HG03280 (cell line): ENCODE results near the gene UQCR11.
A peak's percentile ranks its signal among the peaks of the same experiment; 100 is the strongest.
"Not testable (repeated sequence)": the region's sequence is repeated elsewhere in the genome, so short reads cannot be mapped to it uniquely, and the experiment has no call there.

Source experiments
- ATAC-seq: cut with Tn5 transposase; IDR thresholded peaks from one replicate; pipeline ENCODE4 v1.9.1; 2021; ENCODE audit warnings: mild to moderate bottlenecking, moderate library complexity; ENCODE audit not compliant: unreplicated experiment

UQCR11 gene

DNA sequence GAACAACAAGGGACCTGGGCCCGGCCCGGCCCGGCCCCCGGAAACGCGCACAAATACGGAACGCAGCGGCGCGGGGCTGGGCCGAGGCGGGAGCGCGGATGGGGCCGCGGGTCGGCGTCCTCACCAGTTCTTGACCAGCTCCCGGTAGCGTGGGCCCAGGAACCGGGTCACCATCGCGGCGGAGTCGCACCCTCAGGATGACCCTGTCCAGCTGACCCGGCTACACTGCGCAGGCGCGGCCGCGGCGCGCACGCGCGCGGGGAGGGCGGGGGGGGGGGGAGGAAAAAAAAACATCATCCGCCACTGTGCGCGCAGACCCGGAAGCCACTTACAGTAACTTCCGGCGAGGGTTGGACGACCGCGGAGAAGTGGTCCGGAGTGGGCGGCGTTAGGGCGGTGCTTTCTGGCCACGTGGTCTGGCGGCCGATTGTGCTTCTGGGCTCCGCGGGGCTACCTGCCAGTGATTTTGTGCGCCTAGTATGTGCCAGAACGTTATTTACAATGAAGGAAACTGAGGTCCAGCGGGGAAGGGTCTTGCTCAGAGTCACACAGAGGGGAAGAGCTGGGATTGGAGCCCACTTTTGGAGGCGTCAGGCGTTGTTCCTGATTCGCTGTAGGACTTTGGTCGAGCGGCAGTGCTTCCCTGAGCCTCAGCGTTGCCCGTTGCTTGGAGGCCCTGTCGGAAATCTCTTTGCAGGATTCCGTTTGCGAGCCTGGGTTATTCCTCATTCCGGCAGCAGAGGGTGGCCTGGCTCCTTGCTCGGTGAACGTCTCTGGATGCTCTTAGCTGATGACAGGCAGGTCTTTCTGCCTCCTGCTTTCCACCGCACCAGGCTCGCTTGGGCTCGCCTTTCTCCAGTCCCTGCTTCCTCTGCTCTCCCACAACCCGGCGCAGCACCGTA, at the start of gene UQCR11:
Gene UQCR11, minus strand, starts transcription at position 227 of the 902 bp plus-strand sequence. Its CDS starts 53 bp downstream, at position 174.
- peak; percentile 89 for ATAC-seq

DNA sequence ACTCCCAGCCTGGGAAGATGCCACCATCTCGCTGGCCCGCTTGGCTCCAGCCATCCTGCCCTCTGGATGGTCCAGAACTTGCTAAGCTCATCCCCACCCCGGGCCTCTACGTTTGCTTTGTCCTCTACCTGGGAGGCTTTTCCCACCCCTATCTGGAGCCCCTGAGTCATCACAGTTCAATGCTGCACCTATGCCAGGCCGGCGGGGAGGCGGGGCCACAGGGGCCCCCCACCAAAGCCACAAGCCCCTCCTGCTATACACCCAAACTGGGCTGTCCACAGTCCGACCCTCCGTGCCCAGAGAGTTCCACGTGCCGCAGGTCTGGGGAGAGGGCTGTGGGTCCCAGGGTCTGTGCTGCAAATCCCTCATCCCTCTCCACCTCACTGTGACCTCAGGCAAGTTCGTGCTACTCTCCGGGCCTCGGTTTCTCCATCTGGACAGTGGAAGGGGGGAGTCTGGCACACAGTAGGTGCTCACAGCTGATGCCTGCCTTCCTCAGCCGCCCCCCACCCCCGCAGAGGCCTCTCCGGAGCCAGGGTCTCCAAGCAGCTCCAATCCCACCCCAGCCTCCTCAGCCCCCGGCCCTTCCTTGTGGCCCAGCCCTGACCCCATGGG, 49.0 kb upstream of the UQCR11 start:
- ATAC-seq: no peak

DNA sequence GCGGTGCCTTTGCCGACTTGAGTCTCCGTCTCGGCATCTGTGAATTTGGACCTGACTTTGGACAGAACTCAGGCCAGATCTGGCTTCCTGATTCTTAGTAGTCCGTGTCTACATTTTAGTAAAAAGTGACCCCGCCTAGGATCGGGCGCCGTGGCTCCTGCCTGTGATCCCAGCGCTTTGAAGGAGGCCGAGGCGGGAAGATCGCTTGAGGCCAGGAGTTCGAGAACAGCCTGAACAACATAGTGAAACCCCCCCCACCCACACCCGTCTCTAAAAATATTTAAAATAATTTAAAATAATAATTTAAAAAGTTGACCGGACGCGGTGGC, 48.0 kb upstream of the UQCR11 start:
- ATAC-seq: no peak

DNA sequence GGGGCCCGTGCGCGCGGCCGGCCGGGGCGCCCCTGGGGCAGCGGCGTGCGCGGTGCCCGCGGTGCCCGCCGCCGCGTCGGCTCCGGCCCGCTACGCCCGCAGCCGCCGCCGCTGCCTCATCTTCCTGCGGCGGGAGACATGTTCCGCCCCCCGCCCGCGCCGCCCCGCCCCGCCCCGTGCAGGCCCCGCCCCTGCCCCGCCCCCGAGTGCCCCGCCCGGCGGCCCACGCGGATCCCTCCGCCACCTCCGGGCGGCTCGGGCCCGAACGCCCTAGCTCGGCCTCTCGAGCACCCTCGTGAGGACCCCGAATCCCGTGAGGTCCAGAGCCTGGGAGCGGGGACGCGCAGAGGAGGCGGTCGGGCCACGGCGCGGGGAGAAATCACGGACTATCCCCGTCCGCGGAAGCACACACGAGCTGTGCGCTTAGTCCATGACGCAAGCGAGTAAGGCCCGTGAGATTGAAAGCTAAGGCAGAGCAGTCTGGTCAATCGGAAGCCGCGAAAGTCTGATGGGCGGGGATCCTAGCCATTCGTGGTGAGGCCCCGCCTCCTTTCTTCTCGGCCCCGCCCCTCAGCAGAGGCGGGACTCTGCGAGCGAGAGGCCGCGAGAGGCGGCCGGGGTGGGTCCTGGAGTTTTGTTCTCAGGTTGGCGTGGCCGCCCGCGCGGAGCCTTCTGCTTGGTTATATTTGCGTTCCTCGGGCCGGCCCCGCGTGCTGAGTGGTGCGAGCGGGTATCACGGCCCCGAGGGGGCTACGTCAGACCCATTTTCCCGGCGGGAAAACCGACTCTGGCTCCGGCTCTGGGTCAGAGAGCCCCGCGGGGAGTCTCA, 47.4 kb upstream of the UQCR11 start, which contains the start of gene TCF3:
Gene TCF3, minus strand, starts transcription at position 145 of the 829 bp plus-strand sequence. CDS start 2,367 bp downstream, outside the sequence.
- ATAC-seq: peak; percentile 76

DNA sequence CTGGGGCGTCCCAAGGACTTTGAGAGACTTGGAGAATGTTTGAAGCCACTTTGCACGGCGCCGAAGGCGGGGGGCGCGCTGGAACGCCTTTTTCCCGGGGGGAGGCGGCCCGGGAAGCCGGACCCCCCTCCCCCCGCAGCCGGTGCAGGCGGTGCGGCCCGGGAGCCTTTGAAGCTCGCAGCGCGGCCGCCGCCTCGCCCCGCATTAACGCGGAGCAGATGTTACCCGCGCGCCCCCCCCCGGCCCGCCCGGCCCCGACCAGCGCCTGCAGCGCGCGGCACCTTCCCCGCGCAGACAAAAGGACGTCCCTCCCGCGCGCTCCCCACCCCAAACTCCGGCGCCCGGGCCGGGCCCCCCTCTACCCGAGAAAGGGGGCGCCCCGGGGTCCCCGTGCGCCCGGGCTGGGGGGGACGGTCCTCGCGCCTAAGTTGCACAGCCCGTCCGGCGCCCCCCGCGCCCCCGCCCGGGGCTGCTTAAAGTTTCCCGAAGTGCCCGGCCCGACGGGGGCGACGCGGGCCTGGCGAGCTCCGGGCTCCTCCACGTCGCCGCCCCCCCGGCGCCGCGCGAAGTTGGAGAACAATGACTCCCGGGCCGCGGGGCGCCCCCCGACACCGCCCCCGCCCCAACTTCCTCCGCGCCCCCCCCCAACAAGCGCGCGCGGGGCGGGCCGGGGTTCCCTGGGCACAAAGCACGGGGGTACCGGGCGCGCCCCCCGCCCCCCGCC, 46.5 kb upstream of the UQCR11 start:
- peak; percentile 6 for ATAC-seq

DNA sequence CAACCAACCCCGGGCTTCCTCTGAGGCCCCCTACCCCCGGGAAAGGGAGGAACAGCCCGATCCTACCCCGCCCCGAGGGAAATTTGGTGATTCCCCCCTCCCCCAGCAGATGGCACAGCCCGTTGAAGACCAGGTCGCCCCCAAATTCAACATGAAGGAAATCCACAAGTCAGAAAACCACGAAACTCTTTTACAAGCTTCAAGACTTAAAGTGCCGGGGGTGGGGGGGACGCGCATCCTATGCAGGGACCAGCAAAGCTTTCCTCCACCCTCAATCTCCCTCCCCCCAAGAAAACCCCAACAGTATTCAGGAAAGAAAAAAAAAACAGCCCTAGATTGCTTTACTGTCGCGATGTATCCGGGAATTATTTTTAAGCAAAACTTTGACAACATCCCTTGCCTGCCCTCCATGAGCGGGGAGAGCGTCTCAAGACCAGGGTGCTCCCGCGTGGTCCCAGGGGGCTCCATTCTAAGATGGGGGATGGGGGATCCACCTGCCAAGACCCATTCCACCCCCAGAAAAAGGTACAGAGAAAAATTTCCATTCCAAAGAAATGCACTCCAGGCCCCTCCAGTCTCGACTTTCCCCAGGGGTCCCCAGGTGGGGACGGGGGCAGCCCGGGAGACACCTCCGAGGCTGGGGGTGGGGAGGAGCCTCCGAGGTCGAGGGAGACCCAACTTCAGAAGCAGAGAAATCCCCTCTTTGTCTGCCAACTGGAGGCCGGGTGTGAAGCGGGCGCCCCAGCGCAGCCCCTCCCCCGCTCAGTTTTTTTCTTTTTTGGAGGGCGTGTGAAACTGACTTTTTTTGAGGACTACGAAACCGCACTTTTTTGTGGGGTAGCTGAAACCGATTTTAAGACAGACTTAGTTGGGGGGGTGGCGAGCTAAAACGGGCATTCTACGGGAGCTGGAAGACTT, 45.6 kb upstream of the UQCR11 start:
- no peak for ATAC-seq

DNA sequence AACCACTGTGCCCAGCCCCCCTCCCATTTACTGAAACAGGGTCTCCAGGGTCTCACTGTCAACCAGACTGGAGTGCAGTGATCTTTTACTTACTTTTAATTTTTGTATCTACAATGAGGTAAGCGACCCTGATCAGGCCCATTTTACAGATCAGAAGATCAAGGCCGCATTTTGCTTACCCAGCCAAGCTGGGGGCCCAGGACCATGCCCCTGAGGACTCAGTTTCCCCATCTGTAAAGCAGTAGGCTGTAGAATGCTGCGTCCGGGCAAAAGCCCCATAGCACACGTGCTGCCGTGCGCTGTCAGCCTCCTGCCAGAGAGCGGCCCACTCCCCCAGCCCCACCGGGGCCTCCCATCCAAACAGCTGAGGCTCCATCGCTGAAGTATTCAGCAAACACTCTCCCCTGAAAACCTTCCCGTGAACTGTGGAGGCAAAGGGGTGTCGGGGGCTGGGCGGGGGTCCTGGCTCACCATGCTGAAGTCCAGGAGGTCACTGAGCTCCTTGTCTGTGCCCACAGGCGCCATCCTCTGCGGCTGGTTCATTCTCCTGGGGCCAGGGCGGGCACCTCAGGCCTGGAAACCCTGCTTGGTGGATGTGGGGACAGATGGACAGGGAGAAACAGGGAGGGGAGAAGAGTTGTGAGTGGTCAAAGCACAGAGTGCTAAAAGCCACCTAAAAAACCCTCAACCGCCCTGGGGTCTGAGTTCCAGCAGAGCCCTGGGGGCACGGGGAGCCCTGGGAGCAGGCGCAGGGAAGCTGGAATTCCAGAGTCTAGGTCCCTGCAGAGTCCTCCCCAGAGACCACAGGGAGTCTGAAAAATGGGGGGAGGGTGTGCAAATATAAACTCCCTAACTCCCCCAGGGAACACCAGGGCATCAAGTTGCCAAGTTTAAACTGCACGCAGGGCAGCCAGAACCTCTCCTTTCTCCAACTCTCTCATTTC, 44.7 kb upstream of the UQCR11 start:
- no peak for ATAC-seq

DNA sequence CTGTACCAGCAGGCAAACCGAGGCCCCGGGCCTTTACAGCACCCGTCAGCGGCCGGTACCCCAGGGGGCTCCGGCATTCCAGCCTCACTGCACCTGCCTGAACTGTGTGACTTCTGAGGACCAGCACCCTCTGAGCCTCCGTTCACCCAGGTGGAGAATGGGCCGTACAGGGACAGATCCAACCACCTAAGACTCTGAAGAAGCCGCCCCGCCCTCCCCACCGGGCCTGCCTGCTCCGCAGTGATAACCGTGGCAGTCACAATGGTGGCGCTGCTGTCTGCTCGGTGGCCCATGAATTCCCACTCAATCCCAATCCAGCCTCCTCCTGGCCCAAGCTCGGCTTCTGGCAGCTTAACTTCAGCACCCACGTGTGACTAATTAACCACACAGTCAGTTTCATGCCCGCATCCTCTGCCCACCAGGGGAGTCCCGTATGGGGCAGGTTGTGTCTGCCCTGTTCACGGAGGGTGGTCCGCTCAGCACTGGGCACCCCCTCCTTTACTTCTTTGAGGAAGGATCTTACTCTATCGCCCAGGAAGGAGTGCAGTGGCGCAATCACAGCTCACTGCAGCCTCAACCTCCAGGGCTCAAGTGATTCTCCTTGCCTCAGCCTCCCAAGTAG, 43.8 kb upstream of the UQCR11 start:
- no peak for ATAC-seq

DNA sequence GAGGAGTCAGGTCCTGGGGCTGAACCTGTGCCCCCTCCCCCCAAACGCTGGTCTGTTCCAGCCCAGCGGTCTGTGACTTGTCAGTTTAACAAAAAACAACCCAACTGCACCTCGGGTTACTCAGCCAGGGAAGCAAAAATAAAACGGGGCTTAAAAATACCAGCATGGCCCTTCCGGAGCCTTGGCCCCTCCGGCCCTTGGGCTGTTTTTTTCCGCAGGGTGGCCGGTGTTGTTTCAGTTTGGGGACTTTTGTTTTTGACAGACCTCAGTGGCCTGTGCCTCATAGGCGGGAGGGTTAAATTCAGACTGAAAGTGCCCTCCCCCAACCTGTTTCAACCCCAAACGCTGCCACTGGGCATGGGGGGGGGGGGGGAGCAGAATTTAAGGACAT, 43.2 kb upstream of the UQCR11 start:
- no peak for ATAC-seq

DNA sequence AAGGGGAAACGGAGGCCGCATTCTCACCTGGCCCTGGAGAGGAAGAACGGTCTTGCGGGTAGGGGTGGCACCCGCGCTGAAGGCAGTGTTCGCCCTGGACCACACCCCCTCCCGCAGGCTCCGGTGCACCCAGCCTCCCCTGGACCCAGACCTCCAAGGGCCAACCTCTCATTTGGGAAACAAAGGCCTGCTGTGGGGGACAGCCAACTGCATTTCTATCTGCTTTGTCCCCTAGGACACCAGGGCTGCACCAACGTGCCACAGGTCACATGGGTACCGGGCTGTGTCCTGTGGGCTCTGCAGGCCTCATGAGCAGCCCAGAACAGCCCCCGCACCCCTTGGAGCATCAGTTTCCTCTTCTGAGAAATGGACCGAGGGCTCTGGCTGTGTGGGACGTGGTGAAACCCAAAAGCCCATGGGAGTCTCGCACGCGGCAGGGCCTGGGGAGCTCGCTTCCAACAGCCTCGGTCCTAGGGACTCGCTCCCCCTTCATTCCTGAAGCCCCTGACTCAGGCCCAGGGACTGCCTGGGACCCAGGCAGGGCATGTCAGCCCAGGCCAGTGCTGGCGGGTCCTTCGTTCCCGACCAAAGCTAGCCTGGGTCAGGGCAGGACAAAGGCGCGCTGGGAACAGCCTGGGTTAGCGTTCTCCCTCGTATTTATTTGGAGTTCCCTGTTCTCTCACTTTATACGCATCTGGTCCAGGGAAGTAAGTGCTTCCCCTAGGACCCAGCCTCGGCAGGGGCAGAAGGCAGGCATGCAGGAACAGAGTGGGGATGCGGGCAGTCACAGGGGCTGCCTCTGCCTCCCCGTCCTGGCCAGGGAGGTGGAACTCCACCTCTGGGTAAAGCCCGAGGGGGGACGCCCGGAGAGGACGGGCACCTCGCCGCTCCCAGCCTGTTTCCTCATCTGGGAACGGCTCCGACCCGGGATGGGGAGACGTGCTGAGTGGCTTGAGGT, 42.5 kb upstream of the UQCR11 start:
- ATAC-seq: no peak

DNA sequence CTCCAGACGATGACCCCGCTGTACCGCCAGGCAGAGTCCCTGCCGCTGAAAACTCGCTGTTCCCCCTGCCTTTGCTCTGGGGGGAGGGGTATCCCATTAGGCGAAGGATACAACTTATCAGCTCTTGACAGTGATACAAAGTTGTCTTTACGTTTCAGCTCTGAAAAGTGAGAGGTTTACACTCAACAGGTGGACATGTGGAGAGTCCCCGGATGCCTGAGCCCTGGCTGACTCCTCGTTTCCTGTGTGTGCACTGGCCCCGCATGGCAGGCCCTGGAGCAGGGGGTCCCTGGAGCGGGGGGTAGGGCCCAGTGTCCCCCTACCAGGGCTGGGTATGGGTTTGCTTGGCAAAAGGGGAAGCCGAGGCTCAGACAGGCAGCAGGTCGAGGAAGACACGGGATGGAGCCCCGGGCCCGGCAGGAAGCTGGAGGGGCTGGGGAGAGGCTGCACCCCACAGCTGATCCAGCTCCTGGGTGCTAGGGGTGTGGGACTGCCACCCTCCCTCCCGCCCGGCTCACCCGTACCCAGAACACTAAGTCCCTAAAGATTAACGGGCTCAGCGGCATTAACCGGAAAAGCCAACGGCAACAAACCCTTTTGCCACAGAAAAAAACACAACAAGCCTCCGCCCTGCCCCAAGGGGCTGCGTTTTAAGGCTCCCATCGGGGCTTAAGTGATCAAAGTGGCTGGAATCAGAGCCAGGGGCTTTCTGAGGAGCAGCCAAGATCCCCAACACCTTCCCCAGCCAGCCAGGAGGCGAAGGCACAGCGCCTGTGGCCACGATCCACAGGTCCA, 41.6 kb upstream of the UQCR11 start:
- ATAC-seq: no peak

DNA sequence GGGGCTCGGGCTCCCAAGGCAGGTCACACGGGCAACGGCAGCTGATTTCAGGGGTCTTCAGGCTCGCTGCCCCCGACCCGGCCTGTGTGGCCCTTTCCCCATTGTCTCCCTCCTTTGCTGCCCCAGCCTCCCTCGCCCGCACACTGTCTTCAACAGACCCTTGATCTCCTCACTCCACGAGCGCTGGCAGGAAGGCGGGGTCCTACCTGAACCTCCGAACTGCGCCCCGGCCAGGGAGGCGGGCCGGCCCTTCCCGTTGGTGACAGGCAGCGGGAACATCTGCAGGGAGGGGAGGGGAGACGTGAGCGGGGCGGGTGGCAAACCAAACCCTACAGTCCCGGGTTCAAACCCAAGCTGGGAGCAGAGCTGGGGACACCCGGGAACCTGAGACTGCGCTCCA, 40.9 kb upstream of the UQCR11 start:
- ATAC-seq: no peak

DNA sequence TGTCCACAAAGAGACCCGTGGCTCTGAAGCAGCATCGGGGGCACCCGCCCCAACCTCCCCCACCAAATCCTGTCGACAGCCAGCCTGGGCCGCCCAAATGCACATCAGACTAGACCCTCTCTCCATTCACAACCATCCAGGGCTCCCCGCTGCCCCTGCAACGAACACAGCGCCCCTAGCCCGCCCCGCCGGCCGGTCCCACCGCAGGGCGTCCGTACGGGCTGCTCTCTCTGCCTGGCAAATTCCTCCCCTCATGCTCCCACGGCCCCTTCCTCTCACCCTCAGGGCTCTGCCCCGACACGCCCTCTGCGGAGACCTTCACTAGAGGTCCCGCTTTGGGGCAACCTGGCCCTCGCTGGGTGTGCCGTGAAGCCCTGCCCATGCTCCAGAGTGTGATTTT, 40.0 kb upstream of the UQCR11 start:
- ATAC-seq: no peak

DNA sequence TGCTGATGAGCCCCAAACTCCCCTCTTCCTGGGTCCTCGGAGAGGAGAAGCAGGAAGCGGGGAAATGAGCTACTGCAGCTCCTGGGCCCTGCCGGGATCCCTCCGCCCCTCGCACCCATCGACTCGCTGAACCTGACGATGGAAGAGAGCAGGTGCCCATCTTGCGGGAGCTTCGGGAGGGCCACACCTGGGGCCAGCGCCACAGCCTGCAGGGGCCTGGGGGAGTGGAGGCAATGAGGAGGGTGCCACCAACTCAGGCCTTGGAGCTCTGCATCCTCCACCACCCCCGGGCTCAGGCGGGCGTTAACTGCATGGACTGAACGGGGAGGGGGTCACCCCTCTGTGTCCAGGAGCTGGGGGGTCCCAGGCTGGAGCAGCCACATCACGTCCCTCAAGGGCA, 38.8 kb upstream of the UQCR11 start:
- ATAC-seq: no peak

DNA sequence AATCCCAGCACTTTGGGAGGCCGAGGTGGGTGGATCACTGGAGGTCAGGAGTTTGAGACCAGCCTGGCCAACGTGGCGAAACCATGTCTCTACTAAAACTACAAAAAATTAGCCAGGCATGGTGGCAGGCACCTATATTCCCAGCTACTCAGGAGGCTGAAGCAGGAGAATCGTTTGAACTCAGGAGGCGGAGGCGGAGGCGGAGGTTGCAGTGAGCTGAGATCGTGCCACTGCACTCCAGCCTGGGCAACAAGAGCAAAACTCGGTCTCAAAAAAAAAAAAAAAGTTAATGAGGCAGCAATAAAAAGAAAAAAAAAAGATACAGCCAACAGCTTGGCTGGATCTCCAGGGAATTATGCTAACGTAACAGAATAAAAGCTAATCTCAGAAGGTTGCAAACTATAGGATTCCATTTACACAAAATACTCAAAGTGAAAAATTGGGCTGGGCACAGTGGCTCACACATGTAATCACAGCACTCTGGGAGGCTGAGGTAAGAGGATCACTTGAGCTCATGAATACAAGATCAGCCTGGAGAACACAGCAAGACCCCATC, 35.7 kb upstream of the UQCR11 start:
- not testable (repeated sequence) for ATAC-seq
